ENCODE data around the gene CACNA1E.

The CACNA1E gene

GRCh38 chr1:181733486-181733885 lies 250.2 kb downstream of the CACNA1E start:
- H3K79me2 ChIP-seq (ENCODE audit: insufficient read depth, low read length), result no peaks in the 10 kb centered on the region
- TF ChIP-seq CTCF (conservative IDR thresholded peaks at IDR 0.05; ENCODE audit: low read length) (no peak), EZH2phosphoT487 (IDR thresholded peaks at IDR 0.05; ENCODE audit: borderline replicate concordance) (no peak)
- no peaks in the 10 kb centered on the region for H3K9me2 ChIP-seq (replicated peaks; ENCODE audit: low read depth, low read length)
- H3K4me2 ChIP-seq (ENCODE audit: low read depth, low read length, poor library complexity, severe bottlenecking), result no peak overlapping the region
- H3K36me3 ChIP-seq (ENCODE audit: insufficient read depth, low read length), result no peaks in the 10 kb centered on the region
- no peaks in the 10 kb centered on the region for H3K4me1 ChIP-seq (ENCODE audit: insufficient read depth, low read length, poor library complexity, severe bottlenecking)
- H3K9ac ChIP-seq (ENCODE audit: low read depth, low read length, poor library complexity, severe bottlenecking), result no peak overlapping the region
- no peak overlapping the region for H3K4me3 ChIP-seq (ENCODE audit: low read length, poor library complexity, severe bottlenecking)
- H2AFZ ChIP-seq (ENCODE audit: low read length), result no peak overlapping the region
- no peaks in the 10 kb centered on the region for H3K27me3 ChIP-seq (ENCODE audit: insufficient read depth, low read length, poor library complexity, severe bottlenecking)
- no peaks in the 10 kb centered on the region for H3F3A ChIP-seq (ENCODE audit: low read depth)
- no peaks in the 10 kb centered on the region for H3K9me3 ChIP-seq (ENCODE audit: insufficient read depth, low read depth, low read length)
- no peaks in the 10 kb centered on the region for H4K20me1 ChIP-seq (ENCODE audit: insufficient read depth, low read length, poor library complexity, severe bottlenecking)

- Histone ChIP-seq H3K4me3 (ENCODE audit: low read length, poor library complexity, severe bottlenecking) (no peak overlapping the region), H3K9ac (ENCODE audit: low read depth, low read length, poor library complexity, severe bottlenecking) (no peak overlapping the region), H3K27me3 (ENCODE audit: insufficient read depth, low read length, poor library complexity, severe bottlenecking) (no peaks in the 10 kb centered on the region), H3K79me2 (ENCODE audit: insufficient read depth, low read length) (no peaks in the 10 kb centered on the region), H3K4me1 (ENCODE audit: insufficient read depth, low read length, poor library complexity, severe bottlenecking) (no peaks in the 10 kb centered on the region), H3K4me2 (ENCODE audit: low read depth, low read length, poor library complexity, severe bottlenecking) (no peak overlapping the region), H3K36me3 (ENCODE audit: insufficient read depth, low read length) (no peaks in the 10 kb centered on the region), H3K9me2 (replicated peaks; ENCODE audit: low read depth, low read length) (no peaks in the 10 kb centered on the region), H3K9me3 (ENCODE audit: insufficient read depth, low read depth, low read length) (no peaks in the 10 kb centered on the region), H4K20me1 (ENCODE audit: insufficient read depth, low read length, poor library complexity, severe bottlenecking) (no peaks in the 10 kb centered on the region), H3F3A (ENCODE audit: low read depth) (no peaks in the 10 kb centered on the region), H2AFZ (ENCODE audit: low read length) (no peak overlapping the region)
- TF ChIP-seq EZH2phosphoT487 (IDR thresholded peaks at IDR 0.05; ENCODE audit: borderline replicate concordance) (no peak), CTCF (conservative IDR thresholded peaks at IDR 0.05; ENCODE audit: low read length) (no peak)
These were observed 253.7 kb downstream of the CACNA1E start for GRCh38 chr1:181737056-181737455.

GRCh38 chr1:181739214-181739613 lies 255.9 kb downstream of the CACNA1E start:
- Histone ChIP-seq H3K79me2 (ENCODE audit: insufficient read depth, low read length) (no peaks in the 10 kb centered on the region), H3K9me2 (replicated peaks; ENCODE audit: low read depth, low read length) (no peaks in the 10 kb centered on the region), H3K36me3 (ENCODE audit: insufficient read depth, low read length) (no peaks in the 10 kb centered on the region), H3F3A (ENCODE audit: low read depth) (no peaks in the 10 kb centered on the region), H3K4me1 (ENCODE audit: insufficient read depth, low read length, poor library complexity, severe bottlenecking) (no peaks in the 10 kb centered on the region), H4K20me1 (ENCODE audit: insufficient read depth, low read length, poor library complexity, severe bottlenecking) (no peaks in the 10 kb centered on the region), H3K4me3 (ENCODE audit: low read length, poor library complexity, severe bottlenecking) (no peak overlapping the region), H3K9ac (ENCODE audit: low read depth, low read length, poor library complexity, severe bottlenecking) (no peak overlapping the region), H3K4me2 (ENCODE audit: low read depth, low read length, poor library complexity, severe bottlenecking) (no peak overlapping the region), H3K27me3 (ENCODE audit: insufficient read depth, low read length, poor library complexity, severe bottlenecking) (no peaks in the 10 kb centered on the region), H2AFZ (ENCODE audit: low read length) (no peak overlapping the region), H3K9me3 (ENCODE audit: insufficient read depth, low read depth, low read length) (no peaks in the 10 kb centered on the region)
- no peak for TF ChIP-seq CTCF (conservative IDR thresholded peaks at IDR 0.05; ENCODE audit: low read length)

Data from Loucy (cell line).